Retinal pigment epithelial cell (primary cell): ENCODE measurements around the gene ARID5B.

Experiments
- DNase-seq: peaks from one replicate; pipeline ENCODE4 v3.0.0-alpha.2; 2010; ENCODE audit warnings: low read depth
- H3K4me3 ChIP-seq: 2 replicates; pipeline ENCODE4 v1.5.1; 2011; ENCODE audit warnings: mild to moderate bottlenecking, low read length, control low read depth, moderate library complexity
- TF ChIP-seq, protein P1 (sequence below): conservative IDR thresholded peaks from 2 replicates; pipeline ENCODE4 v1.5.1; 2011; ENCODE audit warnings: low read depth, low read length, control low read depth, inconsistent platforms

The ARID5B gene

DNA sequence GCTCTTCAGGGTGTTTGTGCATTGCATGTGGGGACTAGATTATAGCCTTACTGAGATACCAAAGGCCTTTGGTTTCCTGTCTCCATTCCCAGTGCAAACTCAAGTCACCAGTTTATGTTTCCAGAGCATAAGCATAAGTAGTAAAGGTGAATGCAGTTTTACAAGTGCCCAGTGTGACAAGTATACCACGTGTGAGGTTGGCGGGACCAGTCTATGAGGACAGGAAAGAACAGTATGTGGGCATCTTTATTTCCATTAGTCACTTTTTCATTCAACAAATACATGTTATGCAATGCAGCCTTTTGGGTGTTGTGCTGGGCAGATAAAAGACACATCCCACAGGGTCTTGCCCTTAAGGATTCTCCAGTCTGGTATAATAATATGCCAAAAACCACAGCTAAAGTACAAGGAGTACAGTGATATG, 146.5 kb downstream of the ARID5B start:
- TF ChIP-seq, protein P1, sequence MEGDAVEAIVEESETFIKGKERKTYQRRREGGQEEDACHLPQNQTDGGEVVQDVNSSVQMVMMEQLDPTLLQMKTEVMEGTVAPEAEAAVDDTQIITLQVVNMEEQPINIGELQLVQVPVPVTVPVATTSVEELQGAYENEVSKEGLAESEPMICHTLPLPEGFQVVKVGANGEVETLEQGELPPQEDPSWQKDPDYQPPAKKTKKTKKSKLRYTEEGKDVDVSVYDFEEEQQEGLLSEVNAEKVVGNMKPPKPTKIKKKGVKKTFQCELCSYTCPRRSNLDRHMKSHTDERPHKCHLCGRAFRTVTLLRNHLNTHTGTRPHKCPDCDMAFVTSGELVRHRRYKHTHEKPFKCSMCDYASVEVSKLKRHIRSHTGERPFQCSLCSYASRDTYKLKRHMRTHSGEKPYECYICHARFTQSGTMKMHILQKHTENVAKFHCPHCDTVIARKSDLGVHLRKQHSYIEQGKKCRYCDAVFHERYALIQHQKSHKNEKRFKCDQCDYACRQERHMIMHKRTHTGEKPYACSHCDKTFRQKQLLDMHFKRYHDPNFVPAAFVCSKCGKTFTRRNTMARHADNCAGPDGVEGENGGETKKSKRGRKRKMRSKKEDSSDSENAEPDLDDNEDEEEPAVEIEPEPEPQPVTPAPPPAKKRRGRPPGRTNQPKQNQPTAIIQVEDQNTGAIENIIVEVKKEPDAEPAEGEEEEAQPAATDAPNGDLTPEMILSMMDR = no peak
- H3K4me3 ChIP-seq = no peak overlapping the region
- DNase-seq = no peak

DNA sequence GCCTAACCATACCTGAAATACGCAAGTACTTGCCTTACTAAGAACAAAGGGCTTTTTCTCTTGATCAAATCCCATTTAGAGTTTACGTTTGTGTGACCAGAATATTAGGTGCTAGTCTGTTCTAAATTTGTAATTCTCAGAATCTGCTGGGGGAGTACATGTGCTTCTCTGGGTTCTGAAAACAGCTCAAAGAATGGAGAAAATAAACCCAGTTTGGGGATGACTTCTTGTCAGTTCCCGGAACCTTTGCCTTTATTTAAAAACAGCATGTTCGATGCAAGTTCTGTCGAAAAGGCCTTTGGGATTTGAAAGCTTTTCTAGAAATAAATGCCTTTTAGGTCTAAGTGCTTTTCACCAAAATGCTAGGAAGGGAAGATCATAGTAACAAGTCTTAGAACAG, 147.0 kb downstream of the ARID5B start:
- DNase-seq = no peak
- peak overlapping the region; percentile 85 for H3K4me3 ChIP-seq
- TF ChIP-seq, protein P1 = no peak

DNA sequence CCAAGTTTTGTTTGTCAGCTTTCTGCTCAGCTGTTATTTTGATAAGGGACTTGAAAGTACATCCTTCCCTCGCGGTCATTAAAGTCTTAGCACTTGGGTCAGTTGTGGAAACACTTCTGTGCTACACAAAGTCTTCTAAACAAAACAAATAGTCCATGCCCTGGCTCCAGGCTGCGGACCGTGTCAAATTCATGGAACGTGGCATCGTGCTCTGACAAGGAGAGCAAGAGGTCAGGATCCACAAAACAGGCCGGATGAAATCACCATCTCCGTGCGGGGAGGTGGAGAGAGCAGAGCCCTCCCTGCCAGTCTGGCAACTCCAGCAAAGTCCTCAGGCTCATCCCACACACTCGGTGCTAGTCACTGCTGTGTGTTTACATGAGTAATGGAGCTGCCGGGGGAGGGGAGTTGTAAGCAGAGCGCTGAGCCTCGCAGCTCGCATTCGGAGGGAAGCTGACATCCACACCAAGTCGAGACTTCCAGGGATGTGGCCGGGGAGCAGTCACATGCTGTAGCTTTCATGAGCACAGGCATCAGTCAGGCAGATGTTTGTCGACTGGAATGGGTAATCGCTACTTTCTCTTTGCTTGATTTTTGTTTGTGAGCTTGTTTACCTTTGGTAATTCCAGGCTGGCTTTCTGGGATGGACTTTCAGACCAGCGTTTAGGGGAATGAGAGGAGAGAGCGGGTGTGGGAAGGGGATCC, 147.6 kb downstream of the ARID5B start:
- peak; percentile 97 for DNase-seq
- H3K4me3 ChIP-seq = peak overlapping the region; percentile 85
- TF ChIP-seq, protein P1 = no peak

DNA sequence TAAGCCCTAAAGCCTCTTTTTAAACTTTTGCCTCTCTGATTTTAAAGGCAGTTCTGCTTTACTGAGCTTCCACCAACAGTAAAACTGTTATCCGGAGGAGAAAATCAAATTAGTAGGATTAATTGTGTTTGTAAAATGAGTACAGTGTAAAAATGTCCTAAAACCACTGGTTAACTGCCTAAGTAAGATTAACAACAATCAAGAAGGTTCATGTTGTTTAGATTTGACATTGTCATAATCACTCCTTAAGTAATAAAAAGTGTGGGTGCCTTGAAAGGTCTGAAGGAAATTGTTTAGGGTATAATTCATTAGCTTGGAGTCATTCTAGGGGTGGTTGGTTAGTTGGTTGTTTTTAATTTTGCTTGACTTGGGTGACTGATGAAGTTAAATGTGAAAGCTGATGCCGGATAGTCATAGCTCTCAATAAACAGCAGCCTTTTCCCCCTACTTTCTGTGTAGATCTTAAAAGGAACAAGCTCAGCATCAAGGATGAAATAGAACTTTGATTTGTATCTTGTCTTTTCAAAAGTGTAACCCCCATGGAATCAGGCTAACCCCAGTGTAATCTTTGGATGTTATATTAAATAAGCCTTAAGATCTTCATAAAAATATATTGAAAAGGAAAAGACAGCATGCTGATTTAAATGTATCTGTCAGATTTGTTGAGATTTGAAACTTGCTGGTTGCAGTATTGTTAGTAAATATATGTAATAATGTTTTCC, 148.3 kb downstream of the ARID5B start:
- no peak for DNase-seq
- H3K4me3 ChIP-seq = peak overlapping the region; percentile 85
- TF ChIP-seq, protein P1 = no peak

DNA sequence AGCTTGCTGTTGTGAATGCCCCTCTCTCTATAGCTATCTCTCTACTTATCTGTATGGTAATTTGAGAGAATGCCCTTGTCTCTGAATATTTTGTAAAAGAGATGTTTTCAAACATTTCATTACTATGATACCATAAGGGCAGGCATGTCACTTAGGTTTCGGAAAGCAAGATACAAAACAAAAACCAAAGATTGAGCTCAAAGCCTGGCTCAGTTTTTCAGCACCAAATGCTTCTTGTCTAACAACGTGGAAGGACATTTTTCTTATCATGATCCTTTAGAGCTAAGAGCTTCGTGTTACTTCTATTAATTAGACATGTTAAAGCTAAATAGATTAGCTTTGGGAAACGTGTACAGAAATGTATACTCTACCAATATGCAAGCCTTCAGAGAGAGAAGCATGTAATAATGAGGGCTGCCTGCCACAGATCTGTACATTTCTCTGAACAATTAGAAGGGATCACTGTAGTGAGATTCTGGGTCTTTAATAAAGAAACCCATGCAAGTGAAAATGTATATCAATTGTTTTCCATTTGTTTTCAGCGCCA, 148.9 kb downstream of the ARID5B start:
- TF ChIP-seq, protein P1 = no peak
- DNase-seq = no peak
- peak overlapping the region; percentile 85 for H3K4me3 ChIP-seq

DNA sequence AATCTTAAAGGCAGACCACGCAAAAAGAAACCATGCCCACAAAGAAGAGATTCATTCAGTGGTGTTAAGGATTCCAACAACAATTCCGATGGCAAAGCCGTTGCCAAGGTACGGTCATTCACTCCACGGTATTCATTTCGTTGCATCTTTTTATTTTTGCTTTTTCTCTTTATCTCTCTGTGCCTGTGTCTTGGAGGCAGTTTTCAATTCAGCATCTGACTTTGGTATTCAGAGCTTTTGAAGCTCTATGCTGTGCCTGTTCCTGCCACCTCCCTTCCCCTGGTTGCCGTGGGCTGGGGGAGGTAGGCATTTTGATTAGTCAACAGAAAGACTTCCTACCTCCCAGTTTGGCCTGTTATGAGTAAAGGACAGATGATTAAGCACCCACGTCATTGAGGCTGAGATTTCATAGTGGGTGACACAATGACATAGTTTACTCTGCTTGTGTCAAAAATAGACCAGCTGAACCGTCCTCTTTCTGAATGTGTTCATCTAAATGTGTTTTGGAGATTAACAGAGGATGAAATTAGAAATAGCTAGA, 149.5 kb downstream of the ARID5B start:
- peak; percentile 95 for DNase-seq
- H3K4me3 ChIP-seq = peak overlapping the region; percentile 85
- TF ChIP-seq, protein P1 = no peak

DNA sequence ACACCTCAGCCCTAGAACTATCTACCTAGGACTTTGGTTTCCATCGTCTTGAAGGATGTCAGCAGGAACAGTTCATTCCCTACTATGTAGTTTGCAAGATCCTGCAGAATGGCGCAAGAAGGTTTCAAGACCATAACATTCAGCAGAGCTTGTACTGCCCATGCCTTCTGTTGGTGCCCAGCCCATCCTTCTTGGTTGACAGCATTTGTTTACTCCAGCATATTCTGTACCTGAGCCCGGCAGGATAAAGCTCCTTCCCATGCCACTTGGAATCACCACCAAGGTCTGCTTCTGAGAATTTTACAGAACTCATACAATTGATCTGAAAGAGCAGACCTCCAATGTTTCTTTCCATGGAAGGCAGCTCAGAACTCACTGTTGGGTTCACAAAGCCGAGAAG, 150.8 kb downstream of the ARID5B start:
- TF ChIP-seq, protein P1 = no peak
- no peak for DNase-seq
- no peak overlapping the region for H3K4me3 ChIP-seq
